ENCODE data around the gene MAEA. TPM values are rescaled to one million over a fixed set of nuclear protein-coding genes. Genes with fewer than 3 reads are reported as not detected.

Gene MAEA
- total and polyA plus RNA-seq, 2 of the 8 experiments (the other 6 are each of a cell fraction or from before 2014, with no cell fraction given) = 75.8 to 133 TPM

DNA sequence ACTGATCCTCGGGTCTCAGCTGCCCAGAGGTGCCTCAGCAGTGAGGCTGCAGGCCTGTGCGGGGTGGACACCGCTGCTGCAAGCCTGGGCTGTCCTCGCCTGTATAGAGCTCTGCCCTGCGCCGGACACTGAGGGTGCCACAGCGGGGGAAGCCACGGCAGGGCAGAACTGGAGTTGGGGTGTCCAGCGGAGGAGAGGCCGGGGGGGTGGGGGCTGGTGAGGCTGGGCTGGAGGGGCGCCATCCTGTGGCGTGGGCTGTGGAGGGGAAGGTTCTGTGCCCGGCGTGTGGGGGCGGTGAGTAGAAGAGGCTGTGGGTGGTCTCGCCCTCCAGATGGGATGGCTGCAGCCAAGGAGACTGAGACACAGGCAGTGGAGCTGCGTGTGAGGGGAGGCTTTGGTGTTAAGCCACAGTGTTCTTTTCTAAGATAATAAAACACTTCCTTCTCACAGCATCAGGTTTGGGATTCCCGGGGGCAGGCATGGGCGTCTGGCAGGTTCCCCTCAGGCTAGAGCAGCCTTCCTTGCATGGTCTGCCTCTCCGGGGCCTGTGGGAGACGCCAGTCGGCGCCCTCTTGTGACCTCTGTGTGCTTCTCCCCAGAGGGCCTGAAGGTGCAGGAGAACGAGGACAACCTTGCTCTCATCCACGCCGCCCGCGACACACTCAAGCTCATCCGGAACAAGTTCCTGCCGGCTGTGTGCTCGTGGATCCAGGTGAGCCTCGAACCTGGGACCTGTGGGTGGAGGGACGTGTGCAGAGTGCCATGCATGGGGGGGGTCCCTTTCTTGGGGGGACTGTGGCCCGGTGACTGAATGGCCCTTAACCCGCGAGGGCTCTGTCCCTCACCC is 64.7 kb downstream of the MAEA start (continued):
- TF ChIP-seq, protein P1, sequence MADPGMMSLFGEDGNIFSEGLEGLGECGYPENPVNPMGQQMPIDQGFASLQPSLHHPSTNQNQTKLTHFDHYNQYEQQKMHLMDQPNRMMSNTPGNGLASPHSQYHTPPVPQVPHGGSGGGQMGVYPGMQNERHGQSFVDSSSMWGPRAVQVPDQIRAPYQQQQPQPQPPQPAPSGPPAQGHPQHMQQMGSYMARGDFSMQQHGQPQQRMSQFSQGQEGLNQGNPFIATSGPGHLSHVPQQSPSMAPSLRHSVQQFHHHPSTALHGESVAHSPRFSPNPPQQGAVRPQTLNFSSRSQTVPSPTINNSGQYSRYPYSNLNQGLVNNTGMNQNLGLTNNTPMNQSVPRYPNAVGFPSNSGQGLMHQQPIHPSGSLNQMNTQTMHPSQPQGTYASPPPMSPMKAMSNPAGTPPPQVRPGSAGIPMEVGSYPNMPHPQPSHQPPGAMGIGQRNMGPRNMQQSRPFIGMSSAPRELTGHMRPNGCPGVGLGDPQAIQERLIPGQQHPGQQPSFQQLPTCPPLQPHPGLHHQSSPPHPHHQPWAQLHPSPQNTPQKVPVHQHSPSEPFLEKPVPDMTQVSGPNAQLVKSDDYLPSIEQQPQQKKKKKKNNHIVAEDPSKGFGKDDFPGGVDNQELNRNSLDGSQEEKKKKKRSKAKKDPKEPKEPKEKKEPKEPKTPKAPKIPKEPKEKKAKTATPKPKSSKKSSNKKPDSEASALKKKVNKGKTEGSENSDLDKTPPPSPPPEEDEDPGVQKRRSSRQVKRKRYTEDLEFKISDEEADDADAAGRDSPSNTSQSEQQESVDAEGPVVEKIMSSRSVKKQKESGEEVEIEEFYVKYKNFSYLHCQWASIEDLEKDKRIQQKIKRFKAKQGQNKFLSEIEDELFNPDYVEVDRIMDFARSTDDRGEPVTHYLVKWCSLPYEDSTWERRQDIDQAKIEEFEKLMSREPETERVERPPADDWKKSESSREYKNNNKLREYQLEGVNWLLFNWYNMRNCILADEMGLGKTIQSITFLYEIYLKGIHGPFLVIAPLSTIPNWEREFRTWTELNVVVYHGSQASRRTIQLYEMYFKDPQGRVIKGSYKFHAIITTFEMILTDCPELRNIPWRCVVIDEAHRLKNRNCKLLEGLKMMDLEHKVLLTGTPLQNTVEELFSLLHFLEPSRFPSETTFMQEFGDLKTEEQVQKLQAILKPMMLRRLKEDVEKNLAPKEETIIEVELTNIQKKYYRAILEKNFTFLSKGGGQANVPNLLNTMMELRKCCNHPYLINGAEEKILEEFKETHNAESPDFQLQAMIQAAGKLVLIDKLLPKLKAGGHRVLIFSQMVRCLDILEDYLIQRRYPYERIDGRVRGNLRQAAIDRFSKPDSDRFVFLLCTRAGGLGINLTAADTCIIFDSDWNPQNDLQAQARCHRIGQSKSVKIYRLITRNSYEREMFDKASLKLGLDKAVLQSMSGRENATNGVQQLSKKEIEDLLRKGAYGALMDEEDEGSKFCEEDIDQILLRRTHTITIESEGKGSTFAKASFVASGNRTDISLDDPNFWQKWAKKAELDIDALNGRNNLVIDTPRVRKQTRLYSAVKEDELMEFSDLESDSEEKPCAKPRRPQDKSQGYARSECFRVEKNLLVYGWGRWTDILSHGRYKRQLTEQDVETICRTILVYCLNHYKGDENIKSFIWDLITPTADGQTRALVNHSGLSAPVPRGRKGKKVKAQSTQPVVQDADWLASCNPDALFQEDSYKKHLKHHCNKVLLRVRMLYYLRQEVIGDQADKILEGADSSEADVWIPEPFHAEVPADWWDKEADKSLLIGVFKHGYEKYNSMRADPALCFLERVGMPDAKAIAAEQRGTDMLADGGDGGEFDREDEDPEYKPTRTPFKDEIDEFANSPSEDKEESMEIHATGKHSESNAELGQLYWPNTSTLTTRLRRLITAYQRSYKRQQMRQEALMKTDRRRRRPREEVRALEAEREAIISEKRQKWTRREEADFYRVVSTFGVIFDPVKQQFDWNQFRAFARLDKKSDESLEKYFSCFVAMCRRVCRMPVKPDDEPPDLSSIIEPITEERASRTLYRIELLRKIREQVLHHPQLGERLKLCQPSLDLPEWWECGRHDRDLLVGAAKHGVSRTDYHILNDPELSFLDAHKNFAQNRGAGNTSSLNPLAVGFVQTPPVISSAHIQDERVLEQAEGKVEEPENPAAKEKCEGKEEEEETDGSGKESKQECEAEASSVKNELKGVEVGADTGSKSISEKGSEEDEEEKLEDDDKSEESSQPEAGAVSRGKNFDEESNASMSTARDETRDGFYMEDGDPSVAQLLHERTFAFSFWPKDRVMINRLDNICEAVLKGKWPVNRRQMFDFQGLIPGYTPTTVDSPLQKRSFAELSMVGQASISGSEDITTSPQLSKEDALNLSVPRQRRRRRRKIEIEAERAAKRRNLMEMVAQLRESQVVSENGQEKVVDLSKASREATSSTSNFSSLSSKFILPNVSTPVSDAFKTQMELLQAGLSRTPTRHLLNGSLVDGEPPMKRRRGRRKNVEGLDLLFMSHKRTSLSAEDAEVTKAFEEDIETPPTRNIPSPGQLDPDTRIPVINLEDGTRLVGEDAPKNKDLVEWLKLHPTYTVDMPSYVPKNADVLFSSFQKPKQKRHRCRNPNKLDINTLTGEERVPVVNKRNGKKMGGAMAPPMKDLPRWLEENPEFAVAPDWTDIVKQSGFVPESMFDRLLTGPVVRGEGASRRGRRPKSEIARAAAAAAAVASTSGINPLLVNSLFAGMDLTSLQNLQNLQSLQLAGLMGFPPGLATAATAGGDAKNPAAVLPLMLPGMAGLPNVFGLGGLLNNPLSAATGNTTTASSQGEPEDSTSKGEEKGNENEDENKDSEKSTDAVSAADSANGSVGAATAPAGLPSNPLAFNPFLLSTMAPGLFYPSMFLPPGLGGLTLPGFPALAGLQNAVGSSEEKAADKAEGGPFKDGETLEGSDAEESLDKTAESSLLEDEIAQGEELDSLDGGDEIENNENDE (IDR thresholded peaks at IDR 0.05; ENCODE audit: insufficient replicate concordance, low read length) = no peak
- TF ChIP-seq RBBP5 (IDR thresholded peaks at IDR 0.05; ENCODE audit: borderline replicate concordance, low read depth, low read length) = no peak

Data from H1 (cell line).